Posterior vena cava (tissue), 2 donors: ENCODE data around the gene PARD3. TPM values are rescaled to one million over a fixed set of nuclear protein-coding genes. Genes with fewer than 3 reads are reported as not detected.
"Not testable (repeated sequence)": the region's sequence is repeated elsewhere in the genome, so short reads cannot be mapped to it uniquely, and the experiment has no call there.

Experiments used
- DNase-seq: peaks from one replicate; pipeline ENCODE4 v3.0.0-alpha.2; 2020; ENCODE audit warnings: low spot score
- intact Hi-C, 2 donors: fragments of 100-400 bp; cut with DNase I; formaldehyde crosslinking; loops; one replicate each; pipeline versions ENCODE4 v1.14.1 to v1.14.2; 2022 to 2023
- total RNA-seq, 2 donors: library from RNA; stranded (reverse); fragmentation: NEBNext Ultra II Directional; extraction: Animal tissue kit (Norgen Biotek cat#: 25700); gene quantifications; one replicate each; pipeline ENCODE4 v1.2.1, GENCODE V29; 2021
- donor health status: DM: yes; HTN: yes; CAD: no.
- donor health status: DM: yes; HTN: yes; CAD: no.

The PARD3 gene
- total RNA-seq, 2 donors from 2014 or later = 28.8 to 30.6 TPM

DNA sequence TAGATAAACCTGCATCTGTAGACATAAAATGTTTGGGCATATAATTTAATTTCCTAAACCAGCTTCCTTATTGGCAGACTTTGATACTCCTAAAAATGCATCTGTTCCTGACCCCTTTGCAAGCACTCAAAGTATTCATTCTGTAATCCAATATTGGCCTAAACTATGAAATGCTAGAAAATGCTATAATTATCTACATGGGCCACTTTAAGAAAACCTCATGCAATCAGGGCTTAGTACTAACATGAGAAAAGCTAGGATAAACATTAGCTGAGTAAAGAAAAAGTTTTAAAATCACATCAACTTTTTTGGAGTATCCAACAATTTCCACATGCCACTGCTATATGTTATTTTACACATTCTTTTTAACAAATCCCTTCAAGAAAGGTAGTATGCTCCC lies 57.2 kb downstream of the PARD3 start:
- DNase-seq = no peak
- intact Hi-C loops = no loop called here

DNA sequence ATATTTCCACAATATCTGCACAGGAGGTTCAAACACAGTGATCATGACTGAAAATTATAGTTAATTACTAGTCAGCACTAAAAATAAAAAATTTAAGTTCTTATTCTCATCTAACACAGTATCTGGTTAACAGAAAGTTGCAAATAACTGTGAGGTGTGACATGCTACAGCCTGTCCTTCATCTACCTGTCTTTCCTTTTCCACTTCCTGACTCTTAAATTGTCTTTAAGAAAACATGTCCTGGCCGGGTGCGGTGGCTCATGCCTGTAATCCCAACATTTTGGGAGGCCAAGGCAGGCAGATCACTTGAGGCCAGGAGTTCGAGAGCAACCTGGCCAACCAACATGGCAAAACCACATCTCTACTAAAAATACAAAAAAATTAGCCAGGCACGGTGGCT lies 57.9 kb downstream of the PARD3 start:
- intact Hi-C loops, DNase-seq: not testable (repeated sequence)

DNA sequence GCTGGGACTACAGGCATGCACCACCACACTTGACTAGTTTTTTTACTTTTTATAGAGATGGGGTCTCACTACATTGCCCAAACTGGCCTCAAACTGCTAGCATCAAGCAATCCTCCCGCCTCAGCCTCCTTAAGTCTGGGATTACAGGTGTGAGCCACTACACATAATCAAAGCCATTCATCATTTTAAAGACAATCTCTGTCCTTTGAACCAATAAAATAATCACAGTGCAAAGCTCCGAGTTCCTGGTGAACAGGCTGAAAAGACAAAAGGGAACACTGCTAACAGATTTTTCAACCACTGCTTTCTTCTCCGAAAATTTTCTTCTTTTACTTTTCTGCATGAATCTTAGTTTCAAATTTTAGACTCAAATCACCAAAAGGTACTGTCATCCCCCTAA lies 58.5 kb downstream of the PARD3 start:
- no peak for DNase-seq
- intact Hi-C loops = no loop called here

DNA sequence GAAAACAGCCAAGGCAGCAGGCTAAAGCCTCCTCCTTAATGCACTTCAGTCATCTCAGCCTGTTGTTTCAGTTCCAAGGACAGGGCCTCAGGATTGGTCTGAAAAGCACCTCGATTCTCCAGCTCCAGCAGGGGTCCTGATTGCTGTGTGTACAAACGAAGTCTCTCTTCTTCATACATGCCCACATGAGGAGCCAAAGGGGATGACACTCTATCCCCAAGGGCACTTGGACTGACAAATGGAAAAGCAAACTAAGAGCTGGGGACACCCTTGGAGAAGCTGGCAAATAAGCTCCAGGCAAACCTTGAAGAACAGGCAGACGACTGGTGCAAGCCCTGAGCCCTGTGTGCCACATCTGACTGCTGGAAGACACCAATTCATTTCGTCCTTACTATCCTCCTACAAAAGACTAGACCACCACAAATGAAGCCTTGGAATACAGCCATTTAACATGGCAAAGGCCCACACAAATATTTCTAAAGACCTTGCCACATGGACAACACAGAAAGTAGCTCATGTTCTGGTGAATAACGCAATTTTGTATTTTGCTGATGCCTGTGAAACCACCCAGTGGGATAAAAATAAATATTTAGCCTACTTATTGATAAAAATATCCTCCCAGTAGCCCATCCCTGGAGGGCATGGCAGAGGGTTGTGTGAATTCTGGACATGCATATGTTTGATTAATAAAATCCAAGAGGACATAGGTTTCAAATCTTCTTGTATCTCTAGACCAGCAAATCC lies 61.9 kb downstream of the PARD3 start:
- intact Hi-C loops = no loop called here
- DNase-seq = no peak

DNA sequence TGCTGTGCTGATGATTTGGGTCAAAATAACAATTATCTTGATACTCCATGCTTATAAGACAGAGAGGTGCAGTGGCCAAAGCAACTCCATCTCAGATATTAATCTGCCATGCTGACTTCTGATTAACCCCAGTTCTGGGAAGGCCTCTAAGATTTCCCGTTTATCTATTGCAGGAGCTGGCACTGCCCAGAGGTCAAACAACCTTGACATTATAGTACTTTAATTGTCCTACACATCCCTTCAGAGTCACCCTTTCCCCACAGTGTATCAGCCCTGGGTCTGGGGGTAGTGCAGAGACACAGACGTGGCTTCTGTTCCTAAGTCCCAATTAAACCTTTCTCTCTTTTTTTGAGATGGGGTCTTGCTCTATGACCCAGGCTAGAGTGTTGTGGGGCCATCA lies 63.8 kb downstream of the PARD3 start:
- no peak for DNase-seq
- intact Hi-C loops = no loop called here

DNA sequence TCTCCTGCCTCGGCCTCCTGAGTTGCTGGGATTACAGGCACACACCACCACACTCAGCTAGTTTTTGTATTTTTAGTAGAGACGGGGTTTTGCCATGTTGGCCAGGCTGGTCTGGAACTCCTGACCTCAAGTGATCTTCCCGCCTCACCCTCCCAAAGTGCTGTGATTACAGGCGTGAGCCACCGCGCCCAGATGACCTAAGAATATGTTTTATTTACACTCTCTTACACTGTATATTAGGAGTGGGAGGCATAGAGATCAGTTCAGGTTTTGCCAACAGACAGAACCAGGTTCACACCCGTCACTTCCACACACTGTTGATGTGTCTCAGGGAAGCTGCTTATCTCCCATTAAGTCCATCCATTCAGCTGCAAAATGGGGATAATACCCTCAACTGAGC lies 64.3 kb downstream of the PARD3 start:
- DNase-seq, intact Hi-C loops: not testable (repeated sequence)

DNA sequence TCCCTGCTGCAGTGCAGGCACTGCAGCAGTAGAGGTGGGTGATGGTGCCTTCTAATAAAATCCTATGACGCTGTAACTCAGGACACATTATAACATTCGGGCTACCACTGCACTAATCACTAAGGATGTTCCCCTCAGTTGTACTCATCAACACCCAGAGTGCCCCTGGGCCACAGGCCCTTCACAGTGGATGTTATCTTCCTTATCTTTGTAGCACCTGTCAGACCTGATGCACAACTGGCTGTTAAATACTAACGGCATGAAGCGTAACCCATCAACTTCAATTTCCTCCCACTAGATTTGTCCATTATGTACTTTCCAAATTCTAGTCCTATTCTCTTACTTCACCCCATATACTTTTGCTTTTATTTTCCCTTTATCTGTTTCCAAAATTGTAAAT lies 66.3 kb downstream of the PARD3 start:
- DNase-seq = no peak
- intact Hi-C loops = no loop called here

DNA sequence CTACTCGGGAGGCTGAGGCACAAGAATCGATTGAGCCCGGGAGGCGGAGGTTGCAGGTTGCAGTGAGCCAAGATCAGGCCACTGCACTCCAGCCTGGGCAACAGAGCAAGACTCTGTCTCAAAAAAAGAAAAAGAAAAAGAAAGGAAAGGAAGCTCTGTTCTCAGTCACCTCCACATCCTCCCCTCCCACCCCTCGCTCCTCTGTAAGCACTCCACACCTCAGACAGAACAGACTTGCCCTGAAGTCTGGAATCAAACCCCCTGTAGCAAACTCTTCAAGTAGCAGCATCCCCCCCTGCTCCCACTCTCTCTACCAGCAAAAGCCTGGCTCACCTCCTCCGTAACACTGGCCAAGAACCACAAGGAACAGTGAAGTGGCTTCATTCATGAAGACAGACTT lies 66.7 kb downstream of the PARD3 start:
- no peak for DNase-seq
- intact Hi-C loops = no loop called here

DNA sequence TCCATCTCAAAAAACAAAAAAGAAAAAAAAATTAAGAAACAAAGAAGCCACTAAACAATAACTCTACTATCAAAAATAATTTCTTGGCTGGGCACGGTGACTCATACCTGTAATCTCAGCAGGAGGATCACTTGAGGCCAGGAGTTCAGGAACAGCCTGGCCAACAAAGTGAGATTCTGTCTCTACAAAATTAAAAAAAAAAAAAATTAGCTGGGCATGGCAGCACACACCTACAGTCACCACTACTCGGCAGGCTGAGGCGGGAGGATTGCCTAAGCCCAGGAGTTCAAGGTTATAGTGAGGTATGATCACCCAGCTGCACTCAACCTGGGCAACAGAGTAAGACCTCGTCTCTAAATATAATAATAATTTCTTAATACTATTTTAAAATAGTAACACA lies 69.0 kb downstream of the PARD3 start:
- intact Hi-C loops = no loop called here

DNA sequence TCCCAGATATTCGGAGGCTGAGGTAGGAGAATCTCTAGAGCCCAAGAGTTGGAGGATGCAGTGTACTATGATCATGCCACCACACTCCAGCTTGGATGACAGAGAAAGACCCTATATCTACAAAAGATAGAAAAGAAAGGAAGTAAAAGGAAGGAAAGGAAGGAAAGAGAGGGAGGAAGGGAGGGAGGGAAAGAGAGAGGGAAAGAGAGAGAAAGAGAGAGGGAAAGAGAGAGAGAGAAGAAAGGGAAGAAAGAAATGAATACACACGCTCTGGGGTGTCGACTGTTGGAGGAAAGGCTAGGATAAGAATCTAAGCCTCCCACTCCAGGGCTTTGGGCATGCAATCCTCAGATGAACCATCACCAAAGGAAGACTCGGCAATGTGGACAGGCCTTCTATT lies 69.9 kb downstream of the PARD3 start:
- intact Hi-C loops = no loop called here
- DNase-seq = no peak

More for the DNA sequence above, 69.0 kb downstream of the PARD3 start:
- DNase-seq = no peak

DNA sequence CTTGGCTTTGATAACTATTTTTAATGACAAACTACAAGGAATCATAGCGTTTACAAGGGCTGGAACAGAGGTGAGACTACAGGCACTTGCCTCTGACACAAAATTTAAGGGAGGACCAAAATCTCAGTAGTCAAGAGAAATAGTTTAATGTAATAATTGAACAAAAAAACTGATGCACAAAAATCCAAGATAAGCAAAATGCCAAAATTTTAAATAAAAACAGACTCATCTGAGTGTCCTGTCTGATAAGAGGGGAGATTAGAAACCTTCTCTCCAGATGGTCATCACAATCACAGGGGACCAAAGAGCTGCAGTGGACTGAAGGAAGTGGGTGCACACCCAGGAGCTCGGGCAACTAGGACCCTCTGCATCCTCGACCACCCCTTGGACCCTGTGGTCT lies 70.5 kb downstream of the PARD3 start:
- intact Hi-C loops = no loop called here
- no peak for DNase-seq

DNA sequence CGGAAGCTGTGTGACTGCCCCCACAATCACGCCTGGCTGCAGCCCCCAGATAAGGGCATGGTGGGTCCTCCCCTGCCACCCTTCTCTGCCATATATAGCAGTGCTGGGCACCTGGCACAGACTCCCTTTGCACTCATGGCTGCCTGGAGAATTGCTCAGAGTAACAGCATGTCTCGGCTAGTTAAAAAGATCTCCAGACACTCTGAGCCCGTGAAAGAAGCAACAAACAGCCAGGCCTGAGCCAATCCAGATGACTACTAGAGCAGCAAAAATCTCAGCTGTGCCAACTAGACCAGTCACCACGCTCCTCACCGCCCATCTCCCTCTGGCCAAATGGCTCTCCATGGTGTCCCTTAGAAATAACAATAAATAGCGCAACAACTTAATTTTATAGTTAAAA lies 71.3 kb downstream of the PARD3 start:
- intact Hi-C loops = no loop called here

DNA sequence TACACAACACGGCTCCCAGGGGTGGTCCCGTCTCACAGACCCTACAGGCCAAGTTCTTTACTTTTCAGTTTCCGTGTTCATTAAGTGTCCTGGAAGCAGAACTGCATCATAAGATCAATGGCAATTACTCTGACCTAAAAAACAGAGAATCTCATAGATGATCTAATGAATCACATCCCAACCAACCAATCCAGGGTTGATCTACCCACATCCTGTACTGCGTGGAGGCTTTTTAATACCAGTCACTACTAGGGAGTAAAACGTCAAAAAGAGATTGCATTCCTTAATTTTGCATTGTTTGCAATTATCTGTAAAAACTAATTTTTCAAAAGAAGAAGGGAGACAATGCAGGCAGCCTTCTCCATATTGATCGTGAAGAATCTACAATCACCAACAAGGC lies 72.6 kb downstream of the PARD3 start:
- intact Hi-C loops = no loop called here
- DNase-seq = no peak

More for the DNA sequence above, 71.3 kb downstream of the PARD3 start:
- DNase-seq = no peak

DNA sequence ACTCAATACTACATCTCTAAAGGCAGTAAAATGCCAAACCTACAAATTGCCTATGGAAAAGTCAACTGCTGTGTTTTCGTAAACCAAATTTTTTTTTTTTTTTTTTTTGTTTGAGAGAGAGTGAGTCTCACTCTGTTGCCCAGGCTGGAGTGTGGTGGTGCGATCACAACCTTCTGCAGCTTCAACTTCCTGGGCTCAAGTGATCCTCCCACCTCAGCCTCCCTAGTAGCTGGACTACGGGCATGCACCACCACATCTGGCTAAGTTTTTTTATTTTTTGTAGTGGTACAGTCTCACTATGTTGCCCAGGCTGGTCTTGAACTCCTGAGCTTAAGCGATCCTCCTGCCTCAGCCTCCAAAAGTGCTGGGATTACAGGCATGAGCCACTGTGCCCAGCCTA lies 74.0 kb downstream of the PARD3 start:
- DNase-seq, intact Hi-C loops: not testable (repeated sequence)

DNA sequence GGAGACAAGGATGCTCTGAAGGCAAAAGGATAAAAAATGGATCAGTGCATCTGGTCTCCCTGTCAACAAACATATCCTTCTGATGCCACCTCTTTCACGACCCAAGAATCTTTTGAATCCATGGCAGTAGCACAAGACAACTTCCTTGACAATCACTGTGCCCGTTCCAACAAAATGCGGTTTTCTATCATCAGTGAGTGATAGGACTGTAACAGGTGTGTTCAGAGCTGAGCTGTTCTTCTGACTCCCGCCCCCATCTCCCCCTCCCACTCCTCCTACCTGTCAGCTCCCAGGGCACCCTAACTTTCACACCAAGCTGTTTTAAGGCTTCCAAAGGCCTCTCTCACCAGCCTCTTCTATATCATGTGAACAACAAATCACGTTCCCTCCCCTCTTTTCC lies 74.8 kb downstream of the PARD3 start:
- intact Hi-C loops = no loop called here
- DNase-seq = no peak

DNA sequence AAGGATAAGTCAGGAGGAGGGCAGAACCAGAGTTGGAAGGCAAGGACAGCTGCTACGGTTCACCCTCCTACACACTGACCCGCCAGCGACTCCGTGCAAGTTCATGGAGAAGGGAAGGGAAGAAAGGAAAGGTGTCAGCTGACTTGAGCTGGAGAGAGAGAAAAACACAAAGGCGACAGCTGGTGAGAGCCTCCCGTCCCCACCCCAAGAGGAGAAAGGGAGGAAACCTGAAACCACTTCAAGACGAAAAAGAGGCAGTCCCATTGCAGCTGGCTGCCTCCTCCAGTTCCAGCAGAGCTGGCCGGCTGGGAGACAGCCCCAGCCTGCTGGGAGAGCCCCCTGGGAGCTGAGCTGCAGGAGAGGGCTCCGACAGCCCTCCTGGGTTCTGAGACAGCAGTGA lies 75.2 kb downstream of the PARD3 start:
- intact Hi-C loops = no loop called here
- no peak for DNase-seq

DNA sequence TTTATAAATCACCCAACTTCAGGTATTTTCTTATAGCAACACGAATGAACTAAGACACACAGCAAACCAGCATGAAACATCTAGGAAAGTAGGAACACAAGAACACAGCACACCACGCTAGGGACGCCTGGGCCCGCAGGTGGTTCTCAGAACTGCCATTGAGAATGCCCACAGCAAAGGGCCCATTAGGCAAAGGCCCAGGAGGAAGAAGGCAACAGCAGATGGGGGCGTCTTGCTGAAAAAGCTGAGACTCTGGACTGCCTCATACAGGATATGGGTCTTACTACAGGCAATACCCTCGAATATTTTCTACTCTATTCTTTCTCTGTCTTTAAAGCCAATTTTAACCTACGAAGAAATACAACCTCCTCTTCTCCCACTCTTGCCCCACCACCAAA lies 77.3 kb downstream of the PARD3 start:
- DNase-seq = no peak
- intact Hi-C loops = no loop called here

DNA sequence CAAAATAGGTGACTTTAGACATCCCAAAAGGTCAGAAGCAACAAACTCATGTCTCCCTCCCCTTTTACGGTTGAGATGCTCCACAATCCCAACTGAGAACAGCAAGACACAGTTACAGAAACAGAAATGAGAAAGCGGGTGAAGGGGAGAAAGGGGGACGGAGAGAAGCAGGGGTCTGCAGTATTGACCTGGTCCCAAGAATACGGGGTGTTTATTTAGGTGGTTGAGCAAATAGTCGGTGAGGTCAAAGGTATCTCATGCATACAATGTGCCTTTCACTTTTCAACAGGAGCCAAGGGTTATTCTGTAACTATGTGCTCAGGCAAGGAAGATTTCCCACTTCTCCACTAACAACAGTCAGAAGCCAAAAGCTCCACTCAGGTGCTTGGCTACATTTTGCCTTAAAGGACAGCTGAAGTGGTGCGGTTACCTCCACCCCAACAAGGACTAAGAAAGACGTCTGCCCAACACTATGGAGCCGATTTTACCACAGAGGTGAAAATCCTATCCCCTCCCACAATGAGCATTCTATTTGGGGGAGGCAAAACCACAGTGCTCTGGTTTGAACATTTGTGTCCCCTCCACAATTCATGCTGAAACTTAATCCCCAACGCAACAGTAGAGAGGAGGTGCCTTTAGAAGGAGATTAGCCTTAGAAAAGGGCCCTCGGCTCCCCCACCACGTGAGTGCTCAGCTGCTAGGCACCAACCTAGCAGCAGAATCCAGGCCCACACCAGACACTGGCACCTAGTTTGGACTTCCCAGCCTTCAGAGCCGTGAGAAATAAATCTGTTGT lies 77.9 kb downstream of the PARD3 start:
- intact Hi-C loops = no loop called here
- DNase-seq = no peak

DNA sequence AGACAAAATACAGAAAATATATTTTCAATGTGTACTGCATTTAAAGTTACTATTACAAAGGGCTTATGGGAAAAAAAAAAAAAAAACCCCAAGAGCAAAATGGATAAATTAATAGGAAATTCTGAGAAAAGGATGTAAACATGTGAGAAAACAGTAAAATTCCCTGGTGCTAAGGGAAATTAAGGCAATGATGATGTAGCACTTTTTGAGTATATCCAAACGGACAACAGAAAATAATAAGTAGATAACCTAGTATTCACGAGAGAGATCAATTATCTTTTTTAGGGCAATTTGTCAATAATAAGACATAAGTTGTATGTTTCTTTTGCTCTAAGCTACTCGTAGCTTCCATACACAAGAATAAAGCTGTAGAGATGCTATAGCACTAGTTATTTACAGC lies 80.2 kb downstream of the PARD3 start:
- intact Hi-C loops = no loop called here
- DNase-seq = no peak

DNA sequence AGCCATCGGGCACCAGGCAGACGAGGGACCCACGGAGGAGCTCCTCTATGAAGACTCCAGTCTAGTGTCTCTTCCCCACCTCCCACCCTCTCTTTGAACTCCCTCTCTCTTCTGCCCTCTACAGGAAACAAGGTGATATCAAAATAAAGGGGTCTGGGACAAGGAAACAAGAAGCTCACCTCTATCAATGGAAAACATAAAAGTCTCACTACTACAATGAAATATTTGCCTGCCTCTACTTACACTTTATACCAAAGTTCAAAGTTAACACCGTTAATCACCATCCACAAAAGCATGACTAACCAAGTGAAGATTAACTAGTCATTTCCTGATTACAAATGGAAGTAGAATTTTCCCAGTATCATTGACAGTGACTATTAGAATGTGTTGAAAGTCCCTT lies 82.2 kb downstream of the PARD3 start:
- intact Hi-C loops = no loop called here

More for the DNA sequence above, 82.2 kb downstream of the PARD3 start:
- no peak for DNase-seq
